ENCODE measurements around the gene CCT3.
"Not testable (repeated sequence)": the region's sequence is repeated elsewhere in the genome, so short reads cannot be mapped to it uniquely, and the experiment has no call there.

Gene CCT3

GRCh38 chr1:156337052-156337887, 822 bp downstream of the CCT3 start:
- DNase-seq (ENCODE audit: low read depth in 2 of 2): no peak

- no peak for DNase-seq (ENCODE audit: low read depth in 2 of 2)
Observed at GRCh38 chr1:156336242-156336641, 1.9 kb downstream of the CCT3 start.

DNA sequence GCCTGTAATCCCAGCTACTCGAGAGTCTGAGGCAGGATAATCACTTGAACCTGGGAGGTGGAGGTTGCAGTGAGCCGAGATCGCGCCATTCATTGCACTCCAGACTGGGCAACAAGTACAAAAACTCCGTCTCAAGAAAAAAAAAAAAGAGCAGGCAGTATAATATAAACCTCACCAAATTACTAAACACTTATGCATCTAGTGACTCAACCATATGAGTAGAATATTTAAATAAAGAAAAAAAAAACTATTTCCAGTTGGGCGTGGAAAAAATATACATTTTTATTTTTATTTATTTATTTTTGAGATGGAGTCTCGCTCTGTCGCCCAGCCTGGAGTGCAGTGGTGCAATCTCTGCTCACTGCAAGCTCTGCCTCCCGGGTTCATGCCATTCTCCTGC, 14.9 kb downstream of the CCT3 start:
- DNase-seq (ENCODE audit: low read depth in 2 of 2): not testable (repeated sequence)

GRCh38 chr1:156320560-156320959, 17.5 kb downstream of the CCT3 start:
- DNase-seq (ENCODE audit: low read depth in 2 of 2): no peak

GRCh38 chr1:156319664-156320063, 18.4 kb downstream of the CCT3 start:
- DNase-seq (ENCODE audit: low read depth in 2 of 2): no peak

DNA sequence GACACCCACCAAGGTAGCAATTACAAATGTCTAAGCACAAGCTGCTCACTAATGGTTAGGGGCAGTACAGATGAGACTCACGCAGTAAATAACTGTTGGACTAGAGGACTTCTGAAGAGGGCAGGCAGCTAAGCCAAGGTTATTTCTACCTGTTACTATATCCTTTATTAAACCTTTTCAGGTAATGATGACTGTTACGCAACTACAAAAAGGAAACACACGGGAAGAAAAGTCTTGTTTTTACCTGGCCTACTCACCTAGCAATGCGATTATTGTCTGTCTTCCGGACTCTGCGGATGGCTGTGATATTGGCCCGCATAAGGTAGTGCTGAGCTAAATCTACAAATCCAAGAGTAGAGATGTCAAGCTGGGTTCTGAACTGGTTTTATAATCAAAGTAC, 21.2 kb downstream of the CCT3 start:
- DNase-seq (ENCODE audit: low read depth in 2 of 2): no peak

DNA sequence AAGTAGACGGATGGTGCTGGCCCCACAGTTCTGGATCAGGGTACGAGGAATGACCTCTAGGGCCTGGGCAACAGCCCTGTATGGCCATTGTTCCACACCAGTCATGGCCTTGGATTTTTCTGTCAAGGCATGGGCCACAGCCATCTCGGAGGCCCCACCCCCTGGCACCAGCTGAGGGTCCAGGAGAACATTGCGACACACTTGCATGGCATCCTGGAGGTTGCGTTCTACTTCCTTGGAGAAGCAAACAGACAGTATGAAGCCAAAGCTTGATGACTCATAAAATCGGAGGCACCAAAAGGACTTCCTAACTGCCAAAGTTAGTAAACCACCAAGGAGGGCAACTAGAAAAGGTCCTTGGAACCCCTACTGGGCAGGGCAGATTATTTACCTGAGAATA, 27.1 kb downstream of the CCT3 start:
- DNase-seq (ENCODE audit: low read depth in 2 of 2): no peak

GRCh38 chr1:156308078-156308477, 30.0 kb downstream of the CCT3 start:
- DNase-seq (ENCODE audit: low read depth in 2 of 2): no peak

GRCh38 chr1:156305215-156305614, 32.9 kb downstream of the CCT3 start:
- no peak for DNase-seq (ENCODE audit: low read depth in 2 of 2)

- no peak for DNase-seq (ENCODE audit: low read depth in 2 of 2)
Observed at GRCh38 chr1:156303241-156303640, 34.9 kb downstream of the CCT3 start.

- no peak for DNase-seq (ENCODE audit: low read depth in 2 of 2)
Observed at GRCh38 chr1:156298852-156299357, 39.2 kb downstream of the CCT3 start, which contains the start of gene VHLL. VHLL (minus strand) TSS chr1:156299307; CDS start chr1:156299189, 118 bp downstream.

DNA sequence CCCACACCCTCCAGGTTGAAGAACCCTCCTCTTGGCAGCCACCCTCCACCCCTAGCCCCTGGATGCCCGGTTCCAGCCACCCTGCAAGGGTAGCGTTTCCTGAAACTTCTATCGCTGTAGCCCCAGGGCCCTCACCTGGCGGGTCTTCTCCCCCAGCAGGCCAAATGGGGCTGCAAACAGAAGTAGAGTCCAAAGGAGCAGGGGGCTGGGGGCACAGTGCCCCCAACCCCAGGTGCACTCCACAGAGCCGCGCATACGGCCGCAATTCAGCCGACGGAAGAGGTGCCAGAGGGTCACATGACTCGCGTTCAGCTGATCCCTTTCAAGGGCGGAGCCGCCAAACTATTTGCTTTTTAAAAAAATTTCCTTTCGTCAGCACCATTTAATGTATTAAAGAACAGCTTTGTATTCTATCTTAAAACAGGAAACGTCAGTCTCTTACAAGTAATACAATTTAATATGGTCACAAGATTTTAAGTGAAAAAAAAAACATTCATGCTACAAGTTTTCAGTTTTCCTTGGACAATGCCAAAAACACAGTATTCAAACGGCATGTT, 42.6 kb downstream of the CCT3 start, which contains the start of gene GLMP:
TSS of gene GLMP (minus strand) at position 289 of the 557 bp plus-strand sequence. CDS start at position 255, 34 bp downstream.
- peak; percentile 32 to 37 for DNase-seq (ENCODE audit: low read depth in 2 of 2)

GRCh38 chr1:156293895-156294294, 44.2 kb downstream of the CCT3 start:
- DNase-seq (ENCODE audit: low read depth in 2 of 2): no peak

- DNase-seq (ENCODE audit: low read depth in 2 of 2): no peak
Observed at GRCh38 chr1:156293098-156293434, 45.0 kb downstream of the CCT3 start.

GRCh38 chr1:156291226-156292061, 46.6 kb downstream of the CCT3 start:
- DNase-seq (ENCODE audit: low read depth in 2 of 2): no peak

DNA sequence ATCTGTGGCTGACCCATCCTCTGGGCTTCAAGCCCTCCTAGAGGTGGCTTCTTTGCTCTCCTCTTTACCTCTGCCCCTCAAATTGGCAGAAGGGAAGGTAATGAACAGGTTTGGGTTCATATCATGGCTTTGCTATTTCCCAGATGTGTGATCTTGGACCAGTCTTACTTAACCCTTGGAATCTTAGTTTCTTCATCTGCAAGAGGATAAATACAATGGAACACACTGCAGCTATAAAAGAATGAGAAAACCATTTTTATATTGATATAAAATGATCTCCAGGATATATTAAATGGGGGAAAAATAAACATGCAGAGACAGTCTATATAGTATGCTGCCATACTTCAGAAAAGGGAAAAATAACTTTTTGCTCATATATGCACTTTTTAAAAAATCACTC, 48.2 kb downstream of the CCT3 start:
- DNase-seq (ENCODE audit: low read depth in 2 of 2): no peak

GRCh38 chr1:156286061-156286460, 52.0 kb downstream of the CCT3 start:
- DNase-seq (ENCODE audit: low read depth in 2 of 2): no peak

DNA sequence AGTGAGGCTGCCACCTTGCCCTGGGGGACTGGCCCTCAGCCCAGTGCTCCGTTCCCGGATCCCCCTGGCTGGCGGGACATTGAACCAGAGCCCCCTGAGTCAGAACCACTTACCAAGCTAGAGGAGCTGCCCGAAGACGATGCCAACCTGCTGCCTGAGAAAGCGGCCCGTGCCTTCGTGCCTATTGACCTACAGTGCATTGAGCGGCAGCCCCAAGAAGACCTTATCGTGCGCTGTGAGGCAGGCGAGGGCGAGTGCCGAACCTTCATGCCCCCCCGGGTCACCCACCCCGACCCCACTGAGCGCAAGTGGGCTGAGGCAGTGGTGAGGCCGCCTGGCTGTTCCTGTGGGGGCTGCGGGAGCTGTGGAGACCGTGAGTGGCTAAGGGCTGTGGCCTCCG, 52.7 kb downstream of the CCT3 start:
- DNase-seq (ENCODE audit: low read depth in 2 of 2): no peak

DNA sequence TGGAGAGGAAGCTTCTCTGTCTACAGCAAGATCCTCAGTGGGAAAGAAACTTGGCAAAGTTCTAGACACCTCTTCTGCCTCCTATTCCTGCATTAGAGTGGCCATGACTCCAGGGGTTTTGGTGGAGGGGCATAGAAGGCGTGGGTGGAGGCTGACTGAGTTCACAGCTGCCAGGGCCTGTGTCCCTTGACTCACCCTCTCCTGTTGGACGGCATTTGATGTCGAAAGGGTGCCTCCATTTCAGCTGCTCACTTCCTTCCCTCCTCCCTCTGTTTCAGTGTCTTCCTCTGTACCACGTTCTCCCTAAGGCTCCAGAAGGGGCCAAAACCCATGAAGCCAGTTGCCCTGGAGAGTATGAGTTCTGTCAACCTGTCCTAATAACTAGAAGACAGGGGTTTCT, 53.3 kb downstream of the CCT3 start:
- no peak for DNase-seq (ENCODE audit: low read depth in 2 of 2)

GRCh38 chr1:156284112-156284511, 54.0 kb downstream of the CCT3 start, which contains the start of gene TMEM79:
TMEM79 (plus strand) TSS chr1:156284325; CDS start chr1:156285227, 902 bp downstream.
- DNase-seq (ENCODE audit: low read depth in 2 of 2): no peak

- DNase-seq (ENCODE audit: low read depth in 2 of 2): no peak
Observed at GRCh38 chr1:156283521-156283920, 54.6 kb downstream of the CCT3 start.
